Stimulated activated CD4-positive, alpha-beta T cell treated with anti-CD3 and anti-CD28 coated beads, Interleukin-4, amount 100 ng/mL, for 48 hours (primary cell): ENCODE measurements around the gene SLC6A6.

ENCODE experiments used
- DNase-seq, 2 donors: peaks; one replicate each; pipeline ENCODE4 v3.0.0-alpha.2; 2020; ENCODE audit warnings: low read depth in 2 of 2

The SLC6A6 gene

GRCh38 chr3:14470461-14470860, 68.1 kb downstream of the SLC6A6 start:
- no peak for DNase-seq

DNA sequence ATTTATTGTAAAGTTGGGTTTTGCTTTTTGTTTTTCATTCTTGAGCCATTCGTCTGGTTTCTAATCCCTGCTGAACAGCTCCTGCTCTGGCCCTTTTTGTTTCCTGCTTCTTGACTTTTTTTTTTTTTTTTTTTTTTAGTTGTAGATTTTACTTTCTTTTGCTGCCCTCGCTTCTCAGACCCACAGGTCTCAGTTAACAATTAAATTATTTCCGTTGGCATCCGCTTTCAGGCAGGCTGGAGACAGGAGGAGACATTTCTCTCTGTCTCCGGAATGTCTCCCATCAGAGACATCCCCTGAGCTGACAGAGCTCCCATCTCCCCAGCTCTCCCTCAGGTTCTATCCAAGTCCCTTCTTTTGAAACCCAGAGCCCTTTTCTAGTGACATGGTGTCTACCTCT, 68.6 kb downstream of the SLC6A6 start:
- DNase-seq = no peak

- DNase-seq = no peak
These were observed 69.3 kb downstream of the SLC6A6 start for GRCh38 chr3:14471690-14472089.

DNA sequence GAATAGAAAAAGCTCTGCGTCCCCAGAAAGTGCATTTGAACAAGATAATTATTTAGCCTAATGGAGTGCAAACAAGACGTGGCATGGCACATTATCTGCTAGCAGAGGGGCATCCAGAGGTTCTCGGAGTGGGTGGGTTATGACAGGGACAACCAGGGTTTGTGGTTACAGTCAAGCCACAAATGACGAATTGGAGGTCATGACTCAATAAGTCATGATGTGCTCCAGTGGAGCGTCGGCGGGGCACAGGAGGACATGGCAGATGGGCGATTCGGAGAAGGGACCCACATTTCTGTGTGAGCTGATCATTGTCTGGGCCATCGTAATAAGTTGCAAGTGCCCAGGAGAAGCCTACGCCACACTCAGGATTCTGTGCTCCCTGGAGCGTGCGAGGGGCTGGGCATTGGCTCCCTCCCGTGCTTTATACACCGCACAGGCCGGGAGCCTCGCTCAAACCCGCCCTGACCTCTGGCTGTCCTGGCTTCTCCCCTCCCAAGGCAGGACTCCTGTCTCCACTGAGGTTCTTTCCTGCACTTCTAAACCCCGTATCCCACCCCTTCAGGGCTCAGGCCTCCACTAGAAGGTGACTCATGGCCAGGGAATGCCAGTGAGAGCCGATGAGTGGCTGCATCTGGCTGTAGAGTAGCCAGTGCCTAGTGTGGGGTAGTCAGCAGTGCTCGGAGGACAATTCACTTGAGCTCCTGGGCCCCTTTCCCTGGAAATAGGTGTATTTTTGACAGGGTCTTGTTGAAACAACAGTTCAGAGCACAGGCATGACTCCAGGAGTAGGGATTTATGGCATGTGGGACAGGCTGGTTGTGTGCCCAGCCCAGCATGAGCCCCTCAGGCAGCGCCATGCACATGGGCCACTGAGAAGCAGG, 70.3 kb downstream of the SLC6A6 start:
- peak in 1 of 2 donors; percentile 18 for DNase-seq

DNA sequence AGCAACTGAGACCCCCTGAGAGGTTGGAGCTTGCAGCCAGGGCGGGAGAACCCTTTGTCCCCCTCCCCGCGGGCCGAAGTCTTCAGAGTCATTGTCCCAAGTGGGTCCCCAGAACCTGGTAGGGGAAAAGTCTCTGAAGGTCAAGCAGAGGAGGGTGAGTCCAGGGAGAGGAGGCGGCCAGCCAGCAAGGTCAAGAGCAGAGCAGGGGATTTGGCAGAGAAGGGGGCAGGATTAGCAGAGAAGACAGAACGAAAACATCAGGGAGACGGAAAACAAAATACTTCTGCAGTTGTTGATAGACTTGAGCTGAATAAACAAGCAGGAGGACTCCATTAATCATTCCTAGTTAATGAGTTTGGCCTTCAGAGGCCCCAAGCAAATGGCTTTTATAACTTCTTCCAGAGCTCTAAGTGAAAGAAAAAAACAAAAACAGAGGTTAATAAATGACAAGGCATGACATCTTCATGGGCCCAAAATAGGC, 71.0 kb downstream of the SLC6A6 start:
- DNase-seq = no peak

DNA sequence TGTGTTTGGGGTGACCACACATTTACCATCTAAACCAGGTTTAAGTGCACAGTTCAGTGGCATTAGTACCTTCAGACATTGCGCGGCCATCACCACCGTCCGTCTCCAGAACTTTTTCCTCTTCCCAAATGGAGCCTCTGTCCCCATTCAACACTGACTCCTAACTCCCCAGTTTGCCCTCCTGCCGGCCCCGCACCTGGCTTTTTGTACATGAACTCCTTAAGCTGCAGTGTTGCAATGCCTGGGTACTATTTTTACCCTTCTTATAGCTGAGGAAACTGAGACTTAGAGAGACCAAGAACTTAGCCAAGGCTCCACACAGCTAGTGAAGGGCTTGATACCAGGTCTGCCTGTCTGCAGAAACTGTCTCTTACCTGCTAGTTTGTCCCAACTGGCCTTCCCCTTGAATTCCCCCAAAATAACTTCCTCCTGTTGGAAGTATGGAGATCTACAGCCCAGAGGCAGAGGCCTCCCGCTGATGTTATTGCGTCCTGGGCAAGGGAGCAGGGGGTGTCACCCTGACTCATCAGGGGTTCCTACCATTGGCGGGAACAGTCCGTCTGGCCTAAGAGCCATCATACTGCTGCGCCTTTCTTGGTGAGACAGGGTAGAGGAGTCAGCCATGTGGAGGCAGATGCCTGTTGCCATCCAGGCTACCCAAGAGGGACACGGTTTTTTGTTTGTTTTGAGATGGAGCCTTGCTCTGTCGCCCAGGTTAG, 72.1 kb downstream of the SLC6A6 start:
- DNase-seq = no peak

DNA sequence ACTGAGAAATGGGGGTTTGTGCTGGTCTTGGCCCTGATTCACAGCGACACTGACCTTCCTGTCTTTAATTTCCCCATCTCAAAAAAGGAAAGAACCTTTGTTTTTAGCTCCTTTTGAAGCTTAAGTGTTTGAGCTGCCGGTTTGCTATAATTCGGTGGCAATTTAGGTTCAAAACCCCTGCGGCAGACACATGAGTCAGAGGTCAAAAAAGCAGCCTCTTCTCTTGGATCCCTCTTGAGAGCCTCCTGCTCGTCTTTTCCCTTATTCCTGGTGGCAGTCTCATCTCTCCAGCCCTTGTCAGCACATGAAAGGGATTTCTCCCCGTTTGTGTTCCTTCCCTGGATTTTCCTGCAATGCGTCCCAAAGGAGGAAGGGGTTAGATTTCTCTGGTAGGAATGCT, 73.2 kb downstream of the SLC6A6 start:
- no peak for DNase-seq

GRCh38 chr3:14476583-14477265, 74.3 kb downstream of the SLC6A6 start:
- DNase-seq = no peak

- no peak for DNase-seq
These were observed 75.0 kb downstream of the SLC6A6 start for GRCh38 chr3:14477311-14477935.

DNA sequence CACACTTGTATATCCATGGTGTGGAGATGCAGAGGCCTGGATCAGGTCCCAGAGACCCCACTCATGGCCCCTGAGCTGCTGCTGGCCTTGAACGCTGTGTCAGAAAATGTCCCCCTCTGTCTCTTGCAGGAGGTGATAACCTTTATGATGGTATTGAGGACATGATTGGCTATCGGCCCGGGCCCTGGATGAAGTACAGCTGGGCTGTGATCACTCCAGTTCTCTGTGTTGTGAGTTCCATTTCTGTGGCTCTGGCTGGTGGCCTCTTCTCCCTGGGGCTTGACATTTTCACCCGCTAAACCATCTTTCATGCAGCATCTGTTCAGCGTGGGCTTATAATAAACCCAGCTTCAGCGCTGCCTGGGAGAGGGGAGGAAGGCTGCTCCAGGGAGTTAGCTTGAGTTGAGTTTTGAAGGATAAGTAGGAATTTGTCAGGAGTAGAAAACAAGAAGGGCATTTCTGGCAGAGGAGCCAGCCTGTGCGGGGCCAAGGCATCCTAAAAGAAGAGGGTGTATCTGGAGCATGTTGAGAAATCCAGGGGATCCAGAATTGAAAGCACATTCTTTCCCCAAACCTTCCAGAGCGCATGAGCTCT, 76.6 kb downstream of the SLC6A6 start:
- DNase-seq = no peak

DNA sequence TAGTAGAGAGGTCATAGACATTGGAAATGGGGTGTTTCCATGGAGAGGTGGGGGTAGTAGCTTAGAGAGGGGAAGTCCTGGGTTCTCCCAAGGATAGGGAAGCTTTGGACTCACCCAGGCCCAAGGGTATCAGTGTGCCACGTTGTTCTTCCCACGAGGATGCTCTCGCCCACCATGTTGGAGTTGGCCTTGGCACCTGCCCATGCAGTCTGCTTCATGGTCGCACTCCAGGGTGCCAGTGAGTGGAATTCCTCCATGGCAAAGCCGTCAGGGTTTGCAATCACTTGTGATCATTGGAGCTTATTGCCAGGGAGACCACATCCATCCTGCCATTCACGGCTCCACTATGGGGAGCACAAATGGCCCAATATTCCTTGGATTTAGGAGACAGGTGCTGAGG, 77.2 kb downstream of the SLC6A6 start:
- DNase-seq = no peak

DNA sequence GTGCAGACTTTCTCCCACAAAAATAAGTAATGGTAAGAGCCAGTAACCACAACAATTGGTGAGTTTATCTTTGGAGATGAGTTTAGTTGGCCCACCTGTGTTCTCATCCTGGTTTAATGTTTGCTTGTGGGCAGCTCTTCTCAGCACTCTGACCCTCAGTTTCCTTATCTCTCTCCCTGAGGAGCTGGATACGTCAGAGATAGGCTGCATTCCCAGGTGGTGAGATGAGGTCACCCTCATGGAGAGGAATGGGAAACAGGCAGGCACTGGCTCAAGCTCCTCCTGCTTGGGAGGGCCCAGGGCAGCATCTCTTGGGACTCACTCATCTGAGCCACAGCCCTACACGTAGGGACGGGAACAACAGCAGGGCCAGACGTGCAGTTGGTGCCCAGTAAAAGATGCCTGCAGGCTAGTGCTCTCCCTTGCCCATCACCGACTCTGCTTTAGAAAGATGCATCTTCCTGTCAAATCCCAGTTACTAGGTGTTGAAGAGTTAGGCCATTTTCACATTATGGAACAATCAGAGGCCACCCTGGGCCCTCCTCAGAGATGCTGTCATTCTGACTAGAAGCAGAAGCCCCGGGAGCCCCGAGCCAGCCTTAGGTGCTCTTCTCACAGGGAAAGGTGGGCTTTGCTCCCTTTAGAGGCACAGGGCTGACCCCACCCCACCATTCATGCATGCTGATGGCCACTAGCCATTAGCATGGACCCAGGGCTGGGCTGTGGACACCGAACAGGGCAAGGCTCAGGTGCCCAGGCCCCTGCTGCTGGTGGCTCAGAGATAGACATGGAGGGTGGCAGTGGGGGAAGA, 78.0 kb downstream of the SLC6A6 start:
- DNase-seq = no peak

DNA sequence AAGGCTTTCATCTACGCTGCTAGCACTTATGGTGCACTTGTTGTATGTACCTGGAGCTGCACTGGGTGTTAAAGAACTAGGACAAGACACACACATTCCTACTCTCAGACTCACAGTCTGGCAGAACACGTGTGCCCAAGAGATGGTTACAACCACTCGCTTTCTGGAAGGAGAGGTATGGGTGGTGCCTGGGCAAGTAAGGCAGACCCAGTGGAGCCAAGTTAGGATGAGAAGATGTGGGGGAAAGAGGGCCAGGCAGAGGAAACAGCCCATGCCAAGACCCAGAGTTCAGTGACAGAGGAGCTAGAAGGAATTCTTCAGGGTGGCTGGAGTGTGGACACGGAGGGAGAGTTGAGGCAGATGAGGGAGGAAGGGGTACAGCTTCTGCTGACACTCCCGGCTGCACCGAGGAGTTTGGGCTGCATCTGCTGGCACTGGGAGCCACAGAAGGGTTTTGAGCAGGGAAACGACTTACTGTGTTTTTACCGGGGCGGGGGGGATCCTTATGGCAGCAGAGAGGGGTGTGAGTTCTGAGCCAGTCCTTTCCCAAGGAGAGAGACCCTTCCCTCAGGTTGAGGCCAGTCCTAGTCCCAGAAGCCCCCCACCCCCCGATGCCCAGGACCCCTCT, 78.7 kb downstream of the SLC6A6 start:
- DNase-seq = no peak

GRCh38 chr3:14481646-14482036, 79.2 kb downstream of the SLC6A6 start:
- DNase-seq = no peak

DNA sequence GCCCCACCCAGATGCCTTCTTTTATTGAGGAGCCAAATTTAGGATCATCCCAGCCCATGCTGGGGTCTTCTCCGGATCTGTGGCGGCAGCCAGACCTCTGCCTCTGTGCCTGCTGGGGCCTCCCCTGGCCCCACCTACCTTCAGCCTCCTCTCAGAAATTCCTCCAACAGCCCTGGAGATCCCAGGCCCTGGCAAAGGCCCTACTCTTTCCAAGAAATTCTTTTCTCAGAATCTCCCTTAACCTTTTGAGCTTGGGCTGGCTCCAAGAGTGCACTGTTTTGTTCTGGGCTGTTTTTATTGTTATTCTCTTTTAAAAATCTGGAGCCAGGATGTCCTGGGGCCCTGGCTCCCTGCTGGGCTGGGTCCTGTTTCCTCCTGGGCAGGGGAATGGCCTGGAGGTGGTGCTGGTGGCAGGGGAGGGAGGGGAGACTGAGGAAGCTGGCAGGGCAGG, 79.9 kb downstream of the SLC6A6 start:
- no peak for DNase-seq

DNA sequence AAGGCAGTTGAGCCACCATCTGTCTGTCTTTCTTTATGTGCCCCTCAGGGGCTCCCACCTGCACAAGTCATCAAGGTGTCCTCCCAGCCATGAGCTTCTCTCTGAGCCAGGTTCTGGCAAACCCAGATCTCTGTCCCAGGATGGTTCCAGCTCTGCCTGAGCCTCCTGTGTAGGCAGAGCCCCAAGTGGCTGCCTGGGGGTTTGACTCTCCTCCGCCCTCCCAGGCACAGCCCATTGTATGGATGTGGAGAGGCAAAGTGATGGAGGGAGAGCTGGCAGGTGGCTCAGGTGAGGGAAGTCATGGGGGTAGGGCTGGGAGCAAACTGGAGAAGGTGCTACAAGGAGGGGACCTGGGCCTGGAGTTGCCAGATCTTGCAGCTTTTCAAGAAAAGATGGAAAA, 80.9 kb downstream of the SLC6A6 start:
- DNase-seq = no peak

DNA sequence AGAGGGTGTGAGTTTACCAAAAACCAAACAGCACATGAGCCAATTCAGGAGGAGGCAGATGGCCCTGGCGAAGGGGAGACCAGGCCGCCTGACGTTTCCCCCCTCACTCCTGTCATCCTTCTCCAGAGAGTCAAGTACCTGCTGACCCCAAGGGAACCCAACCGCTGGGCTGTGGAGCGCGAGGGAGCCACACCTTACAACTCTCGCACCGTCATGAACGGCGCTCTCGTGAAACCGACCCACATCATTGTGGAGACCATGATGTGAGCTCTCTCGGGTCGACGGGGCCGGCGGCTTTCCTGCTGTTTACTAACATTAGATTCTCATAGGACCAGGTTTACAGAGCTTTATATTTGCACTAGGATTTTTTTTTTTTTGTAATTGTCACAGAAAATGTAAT, 82.3 kb downstream of the SLC6A6 start:
- no peak for DNase-seq

GRCh38 chr3:14485981-14486380, 83.6 kb downstream of the SLC6A6 start:
- no peak for DNase-seq

GRCh38 chr3:14486460-14486859, 84.1 kb downstream of the SLC6A6 start:
- no peak for DNase-seq

DNA sequence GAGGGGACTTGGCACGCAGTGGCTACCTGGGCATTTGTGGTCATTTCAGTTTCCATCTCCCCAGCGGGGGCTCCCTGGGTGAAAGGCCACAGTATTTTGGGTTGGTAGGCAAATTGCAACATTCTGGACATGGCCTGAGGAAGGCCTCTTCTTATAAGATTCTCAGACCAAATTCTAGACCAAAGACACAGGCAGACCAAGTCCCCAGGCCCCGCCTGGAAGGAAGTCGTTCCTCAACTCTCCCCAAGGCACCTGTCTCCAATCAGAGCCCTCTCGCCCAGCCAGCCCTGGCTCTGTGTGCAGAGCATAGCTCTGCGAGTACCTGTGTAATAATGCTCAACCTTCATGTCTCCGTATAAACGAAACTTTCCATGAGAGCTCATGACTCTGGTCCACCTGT, 84.7 kb downstream of the SLC6A6 start:
- DNase-seq = no peak
